Thymus (tissue), 11 donors: ENCODE measurements around the gene PAFAH1B1. TPM values are rescaled to one million over a fixed set of nuclear protein-coding genes. Genes with fewer than 3 reads are reported as not detected.
A peak's percentile ranks its signal among the peaks of the same experiment; 100 is the strongest.

Experiments used
- DNase-seq, 9 donors: peaks; one replicate each; pipeline ENCODE4 v3.0.0-alpha.2; 2013; ENCODE audit warnings: low spot score in 9 of 9, low read depth in 6 of 9, missing footprints in 1 of 9
- H3K27ac ChIP-seq, 2 donors: one replicate each; pipeline ENCODE4 v1.5.1; 2013; ENCODE audit warnings: control low read depth in 1 of 2, low read depth in 1 of 2, low read length in 1 of 2, mild to moderate bottlenecking in 1 of 2, moderate library complexity in 1 of 2
- H3K27me3 ChIP-seq, 2 donors: one replicate each; pipeline ENCODE4 v1.5.1; 2013; ENCODE audit warnings: low read length in 1 of 2; ENCODE audit not compliant: control insufficient read depth in 2 of 2, insufficient read depth in 1 of 2
- H3K36me3 ChIP-seq, 2 donors: one replicate each; pipeline ENCODE4 v1.5.1; 2013; ENCODE audit warnings: low read length in 1 of 2, mild to moderate bottlenecking in 1 of 2, moderate library complexity in 1 of 2; ENCODE audit not compliant: control insufficient read depth in 2 of 2, insufficient read depth in 2 of 2
- H3K4me1 ChIP-seq, 2 donors: one replicate each; pipeline ENCODE4 v1.5.1; 2013; ENCODE audit warnings: low read length in 2 of 2; ENCODE audit not compliant: control insufficient read depth in 2 of 2, insufficient read depth in 2 of 2
- H3K4me3 ChIP-seq, 2 donors: one replicate each; pipeline ENCODE4 v1.5.1; 2013; ENCODE audit warnings: low read length in 2 of 2, control low read depth in 1 of 2, mild to moderate bottlenecking in 1 of 2
- H3K9me3 ChIP-seq, 2 donors: one replicate each; pipeline ENCODE4 v1.5.1; 2013; ENCODE audit warnings: low read length in 1 of 2, mild to moderate bottlenecking in 1 of 2; ENCODE audit not compliant: control insufficient read depth in 2 of 2, insufficient read depth in 1 of 2
- WGBS: extraction: QIAGEN DNeasy Blood & Tissue Kit; methylation state at CpG from one replicate; pipeline ENCODE4 v1.1.7; 2013; 5-methylcytosine and 5-hydroxymethylcytosine counted together
- polyA plus RNA-seq: library from polyadenylated mRNA; stranded (reverse); fragments of 200-250 nt; gene quantifications from one replicate; pipeline ENCODE4 v1.2.3, GENCODE V29; 2013
- total RNA-seq: library from RNA; stranded (reverse); fragments of 120-200 nt; gene quantifications from one replicate; pipeline ENCODE4 v1.2.4, GENCODE V29; 2013
- donor health status: healthy.

PAFAH1B1 gene
- total and polyA plus RNA-seq, 2 donors: 52.1 to 52.2 TPM

- Histone ChIP-seq H3K4me1 (peaks cover 18 to 32% of the 10 kb centered on the region in 2 donors), H3K27ac (peak within 1 kb of the TSS; percentile 36 to 58), H3K27me3 (no peaks in the 10 kb centered on the region), H3K9me3 (no peaks in the 10 kb centered on the region), H3K36me3 (no peaks in the 10 kb centered on the region), H3K4me3 (peak within 1 kb of the TSS; percentile 74 to 80)
- DNase-seq: peak; percentile 68 to 98 (median 95)
- 4% methylated on average over 76 of the region's 76 CpGs for WGBS
These were observed 118.3 kb downstream of the PAFAH1B1 start, which contains the start of gene CLUH for GRCh38 chr17:2711608-2712299. TSS of gene CLUH (minus strand) at chr17:2711764. CDS start at chr17:2711661, 103 bp downstream.

GRCh38 chr17:2712300-2713043 lies 119.0 kb downstream of the PAFAH1B1 start:
- H3K4me1 ChIP-seq: peaks cover 18 to 32% of the 10 kb centered on the region in 2 donors
- DNase-seq: no peak
- WGBS: 84% methylated on average over 36 of the region's 36 CpGs

GRCh38 chr17:2713881-2714280 lies 120.4 kb downstream of the PAFAH1B1 start:
- no peaks in the 10 kb centered on the region for H3K36me3 ChIP-seq
- no peaks in the 10 kb centered on the region for H3K27me3 ChIP-seq
- 98% methylated on average over 9 of the region's 9 CpGs for WGBS
- H3K9me3 ChIP-seq: no peaks in the 10 kb centered on the region
- H3K4me3 ChIP-seq: no peak overlapping the region
- no peak for DNase-seq
- no peak overlapping the region for H3K27ac ChIP-seq
- peaks cover 18 to 32% of the 10 kb centered on the region in 2 donors for H3K4me1 ChIP-seq

More at GRCh38 chr17:2712300-2713043, 119.0 kb downstream of the PAFAH1B1 start:
- Histone ChIP-seq H3K4me3 (peak overlapping the region; percentile 74 to 80), H3K27me3 (no peaks in the 10 kb centered on the region), H3K27ac (peak overlapping the region in 1 of 2 donors; percentile 36), H3K9me3 (no peaks in the 10 kb centered on the region), H3K36me3 (no peaks in the 10 kb centered on the region)

DNA sequence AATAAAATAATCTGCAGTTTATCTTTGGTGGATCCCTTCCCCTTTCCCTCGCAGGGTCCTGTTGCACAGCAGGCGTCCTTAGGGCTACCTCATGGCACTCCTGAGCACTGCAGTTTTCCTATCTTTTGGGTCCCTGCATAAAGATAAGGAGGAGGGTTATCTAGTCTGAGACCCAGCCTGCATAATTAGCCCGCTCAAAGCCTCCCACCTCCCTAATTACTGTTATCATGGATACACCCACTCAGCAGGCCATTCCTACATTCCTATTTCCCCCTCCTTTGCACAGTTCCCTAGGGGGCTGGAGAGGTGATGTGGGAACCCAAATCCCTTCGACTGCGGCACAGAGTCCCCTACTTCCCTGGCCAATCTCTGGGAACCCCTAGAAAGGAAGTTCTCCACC lies 123.2 kb downstream of the PAFAH1B1 start:
- Histone ChIP-seq H3K27me3 (peaks cover 0 to 8% of the 10 kb centered on the region in 2 donors), H3K4me1 (peaks cover 8 to 12% of the 10 kb centered on the region in 2 donors), H3K4me3 (no peak overlapping the region), H3K36me3 (no peaks in the 10 kb centered on the region), H3K9me3 (no peaks in the 10 kb centered on the region), H3K27ac (no peak overlapping the region)
- 84% methylated on average over 5 of the region's 5 CpGs for WGBS
- DNase-seq: no peak

GRCh38 chr17:2718150-2718938 lies 124.9 kb downstream of the PAFAH1B1 start:
- WGBS: 92% methylated on average over 13 of the region's 13 CpGs

GRCh38 chr17:2719861-2720260 lies 126.4 kb downstream of the PAFAH1B1 start:
- WGBS: 86% methylated on average over 4 of the region's 4 CpGs
- no peak overlapping the region for H3K27ac ChIP-seq

More at GRCh38 chr17:2718150-2718938, 124.9 kb downstream of the PAFAH1B1 start:
- Histone ChIP-seq H3K36me3 (no peaks in the 10 kb centered on the region), H3K9me3 (no peaks in the 10 kb centered on the region), H3K27ac (no peak overlapping the region), H3K4me3 (no peak overlapping the region), H3K4me1 (no peaks in the 10 kb centered on the region), H3K27me3 (peaks cover 3 to 25% of the 10 kb centered on the region in 2 donors)
- no peak for DNase-seq

GRCh38 chr17:2721603-2722002 lies 128.1 kb downstream of the PAFAH1B1 start:
- no peaks in the 10 kb centered on the region for H3K36me3 ChIP-seq
- H3K4me1 ChIP-seq: peaks cover 2 to 4% of the 10 kb centered on the region in 2 donors
- no peak overlapping the region for H3K27ac ChIP-seq
- H3K9me3 ChIP-seq: no peaks in the 10 kb centered on the region
- peaks cover 26 to 47% of the 10 kb centered on the region in 2 donors for H3K27me3 ChIP-seq
- H3K4me3 ChIP-seq: no peak overlapping the region
- WGBS: 78% methylated on average over 4 of the region's 4 CpGs
- DNase-seq: no peak

More at GRCh38 chr17:2719861-2720260, 126.4 kb downstream of the PAFAH1B1 start:
- Histone ChIP-seq H3K4me1 (peaks cover 1% of the 10 kb centered on the region in 2 donors), H3K9me3 (no peaks in the 10 kb centered on the region), H3K36me3 (no peaks in the 10 kb centered on the region), H3K4me3 (no peak overlapping the region), H3K27me3 (peaks cover 18 to 36% of the 10 kb centered on the region in 2 donors)
- no peak for DNase-seq

GRCh38 chr17:2722611-2723010 lies 129.2 kb downstream of the PAFAH1B1 start:
- H3K4me1 ChIP-seq: peaks cover 2 to 4% of the 10 kb centered on the region in 2 donors
- H3K9me3 ChIP-seq: no peaks in the 10 kb centered on the region
- no peak overlapping the region for H3K4me3 ChIP-seq
- WGBS: 88% methylated on average over 10 of the region's 10 CpGs
- H3K36me3 ChIP-seq: no peaks in the 10 kb centered on the region
- no peak for DNase-seq
- H3K27me3 ChIP-seq: peaks cover 26 to 54% of the 10 kb centered on the region in 2 donors
- H3K27ac ChIP-seq: no peak overlapping the region
